Measurements from ENCODE around the gene SLC29A3. TPM values are rescaled to one million over a fixed set of nuclear protein-coding genes. Genes with fewer than 3 reads are reported as not detected.

The SLC29A3 gene
- polyA plus RNA-seq, 3 donors, result 7.7 to 9.2 (median 8.7) TPM

DNA sequence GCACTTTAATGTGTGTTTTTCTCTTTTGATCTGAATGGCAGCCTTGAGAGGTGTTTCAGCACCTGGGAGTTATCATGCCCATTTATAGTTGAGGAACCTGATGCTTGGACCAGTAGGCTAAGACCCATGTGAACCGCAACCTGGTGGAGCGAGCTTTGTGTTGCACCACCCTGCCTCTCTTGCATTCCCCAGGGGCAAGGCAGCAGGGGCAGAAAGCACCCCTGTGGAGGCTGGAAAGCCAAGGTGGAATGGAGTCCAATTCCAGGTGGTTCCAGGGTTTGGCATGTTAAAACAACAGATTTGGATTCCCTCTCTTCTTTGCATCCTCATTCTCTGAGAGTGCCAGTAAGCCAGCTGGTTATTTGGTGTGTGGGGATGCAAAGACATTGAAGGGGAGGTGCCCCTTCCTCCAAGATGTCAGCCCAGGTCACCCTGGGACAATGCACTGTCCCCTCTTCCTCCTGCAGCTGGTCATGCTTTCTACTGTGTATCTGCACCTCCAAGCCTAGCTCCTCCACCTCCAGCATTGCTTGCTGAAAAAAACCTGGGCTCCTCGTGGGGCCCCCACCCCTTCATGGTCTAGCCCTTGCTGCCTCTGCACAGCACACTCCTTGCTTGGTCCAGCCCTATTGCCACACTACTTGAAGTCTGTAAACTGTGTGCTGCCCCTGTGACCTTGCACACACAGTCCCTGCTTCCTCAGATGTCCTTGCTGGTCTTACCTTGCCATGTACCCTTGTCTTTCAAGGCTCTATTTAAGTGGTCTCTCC, 72.0 kb downstream of the SLC29A3 start:
- DNase-seq, result no peak

- DNase-seq, result no peak
Measured at GRCh38 chr10:71391701-71392100, 72.6 kb downstream of the SLC29A3 start.

DNA sequence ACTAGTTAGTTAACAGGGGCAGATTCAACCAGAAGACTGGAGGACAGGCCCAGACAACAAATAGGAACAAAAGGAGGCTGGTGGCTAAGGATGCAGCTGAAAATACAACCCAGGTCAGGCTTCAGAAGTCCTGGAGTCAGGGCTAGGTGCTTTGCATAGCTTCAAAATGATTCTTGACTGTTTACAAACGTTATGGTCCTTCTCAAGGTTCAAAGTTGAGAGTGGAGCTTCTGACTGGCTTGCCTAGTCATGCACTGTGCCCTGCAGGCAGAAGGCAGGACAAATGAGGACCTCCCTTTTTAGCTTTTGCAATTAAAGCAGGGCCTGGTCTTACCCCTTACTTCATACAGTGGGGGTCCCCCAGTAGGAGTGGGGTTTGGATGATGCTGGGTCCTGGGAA, 73.2 kb downstream of the SLC29A3 start:
- no peak for DNase-seq

DNA sequence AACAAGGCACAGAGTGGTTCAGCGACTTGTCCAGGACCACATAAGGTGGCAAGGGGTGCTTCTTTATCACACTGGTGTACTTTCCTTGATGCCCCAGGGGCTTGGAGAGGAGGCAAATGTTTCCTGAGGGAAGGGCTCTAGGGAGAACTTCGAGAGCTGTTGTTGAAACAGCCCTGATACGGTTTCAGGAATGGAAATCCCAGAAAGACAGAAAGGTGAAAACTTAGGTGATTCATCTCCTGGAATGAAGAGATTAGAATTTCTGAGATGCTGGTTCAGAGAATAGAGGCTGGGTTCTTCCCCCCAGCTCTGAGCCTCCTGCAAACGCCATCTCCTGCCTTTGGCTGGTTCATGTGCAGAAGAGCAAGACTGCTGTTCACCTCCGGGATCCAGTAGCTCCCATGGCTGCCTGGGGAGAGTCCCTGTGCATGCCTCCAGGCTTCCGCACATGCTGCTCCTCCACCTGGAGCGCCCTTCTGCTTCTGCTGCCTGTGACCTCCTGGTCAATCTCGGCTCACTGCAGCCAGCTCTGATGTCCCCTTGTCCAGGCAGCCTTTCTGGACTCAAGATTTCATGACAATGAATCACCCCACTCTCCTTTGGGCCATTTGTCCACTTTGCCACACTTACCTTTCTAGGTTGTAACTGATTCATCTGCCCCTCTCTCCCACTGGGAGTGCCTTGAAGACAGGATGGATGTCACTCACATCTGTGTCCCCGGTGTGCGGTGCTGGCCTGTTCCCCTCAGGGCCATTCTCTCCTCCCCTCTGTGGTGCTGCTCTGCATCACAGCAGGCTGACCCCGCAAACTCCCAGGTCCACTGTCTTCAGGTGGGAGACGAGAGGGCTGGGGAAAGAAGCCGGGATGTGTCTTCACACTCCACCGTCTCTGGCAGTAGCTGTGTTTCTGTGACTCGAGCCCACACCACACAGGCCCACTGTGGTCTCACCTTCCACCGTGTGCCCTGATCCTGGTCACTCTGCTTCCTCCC, 74.0 kb downstream of the SLC29A3 start:
- DNase-seq, result no peak

GRCh38 chr10:71393841-71394475, 74.9 kb downstream of the SLC29A3 start:
- DNase-seq, result no peak

DNA sequence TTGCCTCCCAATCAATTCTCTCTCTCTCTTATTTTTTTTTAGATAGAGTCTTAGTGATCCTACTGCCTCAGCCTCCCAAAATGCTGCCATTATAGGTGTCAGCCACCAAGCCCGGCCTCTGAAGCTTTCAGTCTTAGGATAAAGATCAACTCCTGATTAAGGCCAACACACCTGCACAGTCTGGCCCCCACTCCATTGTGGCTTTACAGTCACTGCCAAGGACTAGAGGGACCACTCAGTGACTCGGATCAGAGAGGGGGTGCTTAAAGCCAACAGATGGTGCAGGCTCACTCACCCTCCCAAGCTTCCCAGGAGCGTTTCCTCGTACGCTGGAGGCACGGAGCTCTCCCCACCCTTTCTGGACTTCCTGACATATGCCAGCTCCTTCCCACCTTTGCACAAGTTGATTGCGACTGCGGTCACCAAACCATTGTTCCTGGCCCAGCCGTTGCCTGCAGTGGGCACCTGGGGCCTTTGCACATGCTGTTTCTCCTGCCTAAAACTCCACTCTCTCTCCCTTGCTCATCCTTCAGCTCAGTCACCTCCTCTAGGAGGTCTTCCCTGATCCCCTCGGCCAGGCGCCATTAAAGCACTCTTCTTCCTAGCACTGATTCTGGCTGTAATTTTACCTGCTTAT, 76.0 kb downstream of the SLC29A3 start:
- no peak for DNase-seq

- no peak for DNase-seq
Measured at GRCh38 chr10:71395621-71396020, 76.6 kb downstream of the SLC29A3 start.

DNA sequence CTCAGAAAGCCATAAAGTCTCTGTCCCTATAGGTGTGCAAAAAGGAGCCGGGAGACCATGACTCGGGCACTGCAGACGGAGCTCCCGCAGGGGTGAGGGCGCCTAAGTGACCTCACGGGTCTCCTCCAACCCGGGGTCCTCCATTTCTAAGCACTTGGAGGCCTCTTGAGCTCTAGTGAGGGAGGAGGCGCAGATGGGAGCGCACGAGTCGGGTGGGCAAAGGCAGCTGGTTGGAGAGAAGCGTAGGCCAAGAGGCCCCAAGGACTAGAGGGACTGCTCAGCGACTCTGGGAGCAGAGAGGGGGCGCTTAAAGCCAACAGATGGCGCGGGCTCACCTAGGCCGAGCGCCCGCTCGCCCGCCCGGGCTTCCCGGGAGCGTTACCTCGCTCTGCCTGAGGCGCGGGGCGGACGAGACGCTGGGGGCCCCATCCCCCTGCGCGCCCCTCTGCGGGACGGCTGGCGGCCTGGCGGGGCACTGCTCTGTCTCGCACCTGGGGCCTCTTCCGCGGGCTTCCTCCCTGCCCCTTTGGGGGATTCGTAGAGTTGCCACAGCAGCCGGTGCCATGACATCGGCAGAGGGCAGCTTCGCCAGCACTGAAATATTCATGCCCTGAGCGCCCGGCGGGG, 77.1 kb downstream of the SLC29A3 start:
- peak; percentile 65 for DNase-seq

DNA sequence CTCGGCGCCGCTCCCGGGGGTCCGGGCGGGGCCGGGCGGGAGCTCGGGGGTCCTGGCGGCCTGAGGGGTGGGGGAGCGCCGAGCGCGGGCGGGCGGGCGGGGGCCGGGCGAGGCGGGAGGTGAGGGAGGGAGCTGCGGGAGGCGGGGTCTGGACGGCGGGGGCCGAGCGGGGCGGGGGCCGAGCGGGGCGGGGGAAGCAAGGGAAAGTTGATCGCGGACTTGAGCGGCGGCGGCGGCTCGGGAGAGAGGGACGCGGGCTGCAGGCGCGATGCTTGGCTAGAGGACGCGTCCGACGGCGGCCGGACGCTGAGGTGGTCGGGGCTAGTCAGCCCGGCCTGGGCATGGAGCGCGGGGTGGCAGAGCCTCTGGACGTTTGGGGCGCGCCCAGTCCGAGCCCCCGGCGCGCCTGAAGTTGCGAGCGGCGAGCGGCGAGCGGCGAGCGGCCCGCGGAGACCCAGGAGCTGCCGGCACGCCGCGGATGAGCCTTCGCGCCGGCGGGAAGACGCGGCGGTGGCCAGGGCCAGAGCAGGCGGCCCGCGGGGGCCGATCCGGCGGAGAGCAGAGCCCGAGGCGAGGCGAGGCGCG, 77.7 kb downstream of the SLC29A3 start, which contains the start of gene CDH23:
Gene CDH23 (plus strand): TSS at position 210 of the 585 bp plus-strand sequence. CDS start 42,912 bp downstream, outside the sequence.
- no peak for DNase-seq

- DNase-seq, result no peak
Measured at GRCh38 chr10:71397296-71398212, 78.5 kb downstream of the SLC29A3 start.

DNA sequence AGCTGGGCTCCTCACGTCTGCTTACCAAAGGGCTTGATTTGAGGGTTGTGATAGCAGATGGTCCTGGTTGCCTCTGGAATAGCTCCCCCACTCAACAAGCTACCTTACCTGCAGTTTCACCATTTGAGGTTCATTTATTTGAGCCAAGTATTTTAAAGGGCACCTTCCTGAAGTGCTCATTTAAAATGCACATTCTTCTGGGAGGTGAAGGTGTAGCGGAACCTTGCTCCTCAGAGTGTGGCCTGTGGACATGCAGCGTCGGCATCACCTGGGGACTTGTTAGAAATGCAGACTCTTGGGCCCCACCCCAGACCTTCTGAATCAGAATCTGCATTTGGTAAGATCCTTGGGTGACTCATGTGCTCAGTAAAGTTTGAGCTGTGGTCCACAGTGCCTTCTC, 79.9 kb downstream of the SLC29A3 start:
- DNase-seq, result no peak

GRCh38 chr10:71399946-71400345, 80.9 kb downstream of the SLC29A3 start:
- DNase-seq, result no peak

GRCh38 chr10:71401056-71401455, 82.0 kb downstream of the SLC29A3 start:
- DNase-seq, result no peak

- DNase-seq, result no peak
Measured at GRCh38 chr10:71402005-71402404, 82.9 kb downstream of the SLC29A3 start.

DNA sequence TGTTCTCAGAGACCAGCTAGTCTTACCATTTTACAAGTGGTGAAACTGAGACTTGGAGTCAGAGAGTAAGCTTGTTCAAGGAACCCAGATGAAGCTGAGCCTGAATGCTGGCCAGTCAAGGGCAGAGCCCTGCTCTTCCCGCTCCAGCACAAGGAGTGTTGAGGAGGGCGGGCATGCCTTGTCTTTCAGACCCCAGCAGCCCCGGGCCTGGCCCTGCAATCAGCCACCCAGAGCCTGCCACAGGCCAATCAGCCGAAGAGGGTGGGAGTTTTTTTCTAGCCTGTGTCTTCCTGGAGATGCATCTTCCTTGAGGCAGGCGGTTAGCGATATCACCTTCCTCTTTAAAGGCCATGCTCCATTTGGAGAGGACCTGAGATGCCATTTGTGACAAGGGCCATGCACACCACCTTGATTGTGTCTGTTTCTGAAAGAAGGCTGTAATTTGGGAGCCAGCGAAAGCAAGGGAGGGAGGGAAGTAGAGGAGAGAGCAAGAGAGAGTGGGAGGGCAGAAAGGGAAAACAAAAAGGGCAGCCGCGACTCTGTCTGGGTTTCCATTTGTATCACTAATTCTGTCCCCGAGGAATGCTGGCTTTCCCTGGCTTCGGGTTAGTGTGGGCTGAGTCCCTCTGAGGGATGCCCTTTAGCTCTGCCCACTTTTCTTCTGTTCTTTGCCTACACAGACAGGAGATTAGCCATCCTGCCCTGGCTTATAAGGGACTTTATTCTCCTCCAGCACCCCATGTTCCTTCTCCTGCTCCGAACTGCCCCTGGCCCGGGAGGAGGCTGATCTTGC, 85.6 kb downstream of the SLC29A3 start:
- no peak for DNase-seq

DNA sequence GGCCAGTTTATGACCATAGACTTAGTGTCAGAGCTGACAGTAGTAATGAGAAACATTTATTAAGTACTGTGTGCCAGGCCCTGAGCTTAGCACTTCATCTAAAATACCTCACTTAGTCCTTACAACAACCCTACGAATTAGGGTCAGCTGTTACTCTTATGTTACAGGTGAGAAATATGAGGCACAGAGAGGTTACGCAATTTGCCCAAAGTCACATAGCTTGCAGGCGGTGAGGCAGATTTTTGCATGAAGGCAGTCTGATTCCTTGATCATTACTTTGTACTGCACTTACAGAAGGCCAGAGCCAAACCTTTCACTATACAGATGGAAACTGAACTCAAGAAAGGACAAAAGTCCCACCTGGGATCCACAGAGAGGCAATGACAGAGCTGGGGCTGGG, 87.8 kb downstream of the SLC29A3 start:
- DNase-seq, result no peak

DNA sequence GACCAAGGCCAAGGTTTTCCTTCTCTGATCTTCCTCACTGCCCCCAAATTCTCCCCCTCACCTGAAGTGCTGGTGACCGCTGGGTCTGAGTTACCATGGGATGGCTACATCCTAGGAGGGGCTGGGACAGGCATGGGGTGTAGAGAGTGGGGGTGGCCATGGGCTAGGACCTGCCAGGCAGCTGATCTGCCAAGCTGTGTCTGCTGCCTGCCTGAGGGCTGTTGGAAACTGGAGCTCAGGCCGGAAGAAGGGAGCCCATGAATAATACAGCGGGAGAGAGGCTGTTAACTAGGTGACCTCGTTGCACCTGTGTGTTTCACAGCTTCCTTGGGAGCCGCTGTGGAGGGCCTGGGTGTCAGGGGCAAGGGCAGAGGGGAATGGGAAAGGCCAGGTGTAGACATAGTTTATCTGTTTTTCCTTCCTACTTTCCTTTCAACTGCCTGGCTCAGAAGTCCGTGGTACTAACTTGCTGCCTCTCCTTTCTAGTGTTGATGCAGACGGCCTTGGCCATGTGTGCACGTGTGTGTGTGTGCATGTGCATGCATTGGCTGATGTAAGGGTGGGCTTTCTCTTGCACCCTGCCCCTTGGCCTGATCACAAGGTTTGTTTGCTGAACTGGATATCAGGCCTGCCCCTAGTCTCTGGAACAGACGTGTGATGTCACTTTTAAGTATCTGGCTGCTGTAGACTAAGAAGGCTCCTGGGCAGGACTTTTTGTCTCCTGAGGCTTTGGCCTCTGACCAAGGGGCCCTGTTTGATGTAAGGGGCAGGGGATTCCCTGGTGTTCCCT, 89.6 kb downstream of the SLC29A3 start:
- DNase-seq, result no peak

DNA sequence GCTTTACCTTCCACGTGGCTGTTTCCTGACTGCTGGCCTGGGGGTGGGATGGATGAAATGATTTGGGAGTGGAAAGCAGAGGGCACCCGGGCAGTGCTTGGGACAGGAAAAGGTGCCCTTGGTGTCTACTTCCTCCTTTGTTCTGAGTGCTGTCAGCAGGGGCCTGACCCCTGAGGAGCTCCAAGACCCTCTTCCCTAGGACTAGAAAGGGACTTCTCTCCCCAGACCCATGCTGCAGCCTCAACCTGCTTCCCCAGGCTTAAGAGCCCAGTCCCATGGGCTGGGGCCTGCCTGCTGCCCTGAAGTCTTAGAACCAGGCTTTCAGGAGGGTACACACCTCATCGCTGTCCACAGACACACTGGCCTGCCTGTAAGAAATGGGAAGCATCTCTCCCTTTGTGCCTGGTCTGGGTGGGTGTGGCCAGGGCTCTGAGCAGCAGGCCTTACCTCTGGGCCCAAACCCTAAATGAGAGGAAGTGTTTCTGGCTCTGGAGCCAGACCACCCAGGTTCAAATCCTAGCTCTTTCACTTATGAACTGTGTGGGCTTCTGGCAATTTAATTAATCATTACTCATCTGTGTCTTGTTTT, 90.6 kb downstream of the SLC29A3 start:
- no peak for DNase-seq

Measured in renal pelvis (tissue), 4 donors.